GM23248 (cell line): ENCODE results near the gene CPT1C.

Experiments
- EZH2 ChIP-seq: fragments of 200-600 bp; sonication (generic); IDR thresholded peaks from 2 replicates; pipeline ENCODE4 v1.6.1; 2018; ENCODE audit warnings: antibody characterized with exemption, mild to moderate bottlenecking; ENCODE audit not compliant: insufficient read depth, poor library complexity, severe bottlenecking
- EZH2phosphoT487 ChIP-seq: fragments of 200-600 bp; sonication (generic); IDR thresholded peaks from 2 replicates; pipeline ENCODE4 v1.6.1; 2018; ENCODE audit warnings: antibody characterized with exemption, moderate library complexity, mild to moderate bottlenecking, low read depth; ENCODE audit not compliant: insufficient read depth

- TF ChIP-seq EZH2 (no peak), EZH2phosphoT487 (no peak)
Measured at GRCh38 chr19:49696865-49697264, 5.9 kb downstream of the CPT1C start.
